Prostate gland (tissue), 2 donors: Measurements from ENCODE around the gene RAVER2.

Experiments
- POLR2A ChIP-seq: fragments of 450-650 bp; IDR thresholded peaks from one replicate; pipeline ENCODE4 v1.6.1; 2016; ENCODE audit warnings: antibody characterized with exemption, mild to moderate bottlenecking
- TF ChIP-seq, protein P1 (sequence below), 4 experiments: fragments of 200-600 bp in 2 of 4; fragments of 450-650 bp in 2 of 4; sonication (generic) in 2 of 4; IDR thresholded peaks; 1 replicate in 3 of 4; 2 replicates in 1 of 4; pipeline ENCODE4 v1.5.1; 2016 to 2019; ENCODE audit warnings: antibody characterized with exemption in 4 of 4, mild to moderate bottlenecking in 2 of 4, moderate library complexity in 2 of 4

DNA sequence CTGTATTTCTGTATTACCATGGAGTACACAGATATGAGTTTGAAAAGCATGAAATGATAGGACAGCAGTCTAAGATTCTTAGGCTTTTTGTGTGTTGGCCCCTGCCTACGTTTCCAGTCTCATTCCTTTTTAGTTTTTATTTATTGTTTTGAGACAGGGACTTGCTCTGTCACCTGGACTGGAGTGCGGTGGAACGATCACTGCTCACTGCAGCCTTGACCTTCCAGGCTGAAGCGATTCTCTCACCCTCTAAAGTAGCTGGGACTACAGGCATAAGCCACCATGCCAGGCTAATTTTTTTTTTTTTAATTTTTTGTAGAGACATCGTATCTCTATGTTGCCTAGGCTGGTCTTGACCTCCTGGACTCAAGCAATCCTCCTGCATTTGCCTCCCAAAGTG is 3.8 kb downstream of the RAVER2 start:
- TF ChIP-seq, protein P1, sequence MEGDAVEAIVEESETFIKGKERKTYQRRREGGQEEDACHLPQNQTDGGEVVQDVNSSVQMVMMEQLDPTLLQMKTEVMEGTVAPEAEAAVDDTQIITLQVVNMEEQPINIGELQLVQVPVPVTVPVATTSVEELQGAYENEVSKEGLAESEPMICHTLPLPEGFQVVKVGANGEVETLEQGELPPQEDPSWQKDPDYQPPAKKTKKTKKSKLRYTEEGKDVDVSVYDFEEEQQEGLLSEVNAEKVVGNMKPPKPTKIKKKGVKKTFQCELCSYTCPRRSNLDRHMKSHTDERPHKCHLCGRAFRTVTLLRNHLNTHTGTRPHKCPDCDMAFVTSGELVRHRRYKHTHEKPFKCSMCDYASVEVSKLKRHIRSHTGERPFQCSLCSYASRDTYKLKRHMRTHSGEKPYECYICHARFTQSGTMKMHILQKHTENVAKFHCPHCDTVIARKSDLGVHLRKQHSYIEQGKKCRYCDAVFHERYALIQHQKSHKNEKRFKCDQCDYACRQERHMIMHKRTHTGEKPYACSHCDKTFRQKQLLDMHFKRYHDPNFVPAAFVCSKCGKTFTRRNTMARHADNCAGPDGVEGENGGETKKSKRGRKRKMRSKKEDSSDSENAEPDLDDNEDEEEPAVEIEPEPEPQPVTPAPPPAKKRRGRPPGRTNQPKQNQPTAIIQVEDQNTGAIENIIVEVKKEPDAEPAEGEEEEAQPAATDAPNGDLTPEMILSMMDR (IDR thresholded peaks at IDR 0.05), result no peak
- TF ChIP-seq POLR2A, result no peak
